OCI-LY7 (cell line): ENCODE results near the gene KAT2B. TPM values are rescaled to one million over a fixed set of nuclear protein-coding genes. Genes with fewer than 3 reads are reported as not detected.
"Not testable (repeated sequence)": the region's sequence is repeated elsewhere in the genome, so short reads cannot be mapped to it uniquely, and the experiment has no call there.

Experiments used
- BruUV-seq: library from RNA; stranded (reverse); fragments of 400-500 nt; replicated peaks from 2 replicates; lab custom pipeline; 2021; lab: Mats Ljungman, UMichigan
- CTCF ChIA-PET: fragments of 300-600 bp; sonication (Branson Sonifier 250); formaldehyde crosslinking; loops from one replicate; lab custom pipeline; 2022; ENCODE audit warnings: antibody characterized with exemption; ENCODE audit not compliant: unreplicated experiment; lab: Charles Lee
- POLR2A ChIA-PET: fragments of 300-600 bp; sonication (Branson Sonifier 250); formaldehyde crosslinking; loops from one replicate; lab custom pipeline; 2022; ENCODE audit warnings: antibody characterized with exemption; lab: Charles Lee
- DNase-seq: peaks from one replicate; pipeline ENCODE4 v3.0.0-alpha.2; 2015; ENCODE audit warnings: low spot score
- H2AFZ ChIP-seq: fragments of 200-600 bp; sonication (generic), shearing (Covaris generic); 2 replicates; pipeline ENCODE4 v1.6.1; 2014; ENCODE audit warnings: mild to moderate bottlenecking, antibody characterized with exemption, low read length, moderate library complexity
- H3K27ac ChIP-seq: fragments of 200-600 bp; sonication (generic); 2 replicates; pipeline ENCODE4 v1.5.1; 2014; ENCODE audit warnings: mixed run types, low read depth, mild to moderate bottlenecking, moderate library complexity, low read length, inconsistent platforms; ENCODE audit not compliant: poor library complexity, severe bottlenecking
- H3K36me3 ChIP-seq: fragments of 200-600 bp; sonication (generic); 2 replicates; pipeline ENCODE4 v1.6.1; 2014; ENCODE audit warnings: mild to moderate bottlenecking, antibody characterized with exemption, low read length, moderate library complexity, mixed read lengths; ENCODE audit not compliant: insufficient read depth
- H3K4me1 ChIP-seq: fragments of 200-600 bp; sonication (generic); 2 replicates; pipeline ENCODE4 v1.5.1; 2014; ENCODE audit warnings: mild to moderate bottlenecking, low read length; ENCODE audit not compliant: insufficient read depth, poor library complexity, severe bottlenecking
- H3K4me2 ChIP-seq: fragments of 200-600 bp; sonication (generic); 2 replicates; pipeline ENCODE4 v1.6.1; 2014; ENCODE audit warnings: mild to moderate bottlenecking, low read length
- H3K4me3 ChIP-seq: fragments of 200-600 bp; sonication (generic); 2 replicates; pipeline ENCODE4 v1.5.1; 2014; ENCODE audit warnings: mild to moderate bottlenecking, low read depth, low read length; ENCODE audit not compliant: poor library complexity, severe bottlenecking
- H3K79me2 ChIP-seq: fragments of 200-600 bp; sonication (generic); 2 replicates; pipeline ENCODE4 v1.6.1; 2016; ENCODE audit warnings: low read depth, mild to moderate bottlenecking, low read length, moderate library complexity, mixed read lengths; ENCODE audit not compliant: insufficient read depth
- H3K9me2 ChIP-seq: fragments of 200-600 bp; sonication (generic); 2 replicates; pipeline ENCODE4 v1.6.1; 2016; ENCODE audit warnings: mild to moderate bottlenecking, low read length, mixed read lengths; ENCODE audit not compliant: insufficient read depth
- H3K9me3 ChIP-seq: fragments of 200-600 bp; sonication (generic); 2 replicates; pipeline ENCODE4 v1.6.1; 2014; ENCODE audit warnings: mild to moderate bottlenecking, mixed run types, low read length, mixed read lengths
- H4K20me1 ChIP-seq: fragments of 200-600 bp; sonication (generic); 2 replicates; pipeline ENCODE4 v1.6.1; 2014; ENCODE audit warnings: mild to moderate bottlenecking, antibody characterized with exemption, low read length, moderate library complexity, mixed read lengths; ENCODE audit not compliant: insufficient read depth
- CTCF ChIP-seq: fragments of 200-600 bp; sonication (generic); conservative IDR thresholded peaks from 2 replicates; pipeline ENCODE4 v1.5.1; 2014; ENCODE audit warnings: mild to moderate bottlenecking, antibody characterized with exemption, low read length, moderate library complexity, mixed read lengths
- EZH2phosphoT487 ChIP-seq: fragments of 200-600 bp; sonication (generic); IDR thresholded peaks from 2 replicates; pipeline ENCODE4 v1.6.1; 2018; ENCODE audit warnings: low read depth, borderline replicate concordance, mild to moderate bottlenecking, mixed run types, antibody characterized with exemption, low read length, moderate library complexity, mixed read lengths
- intact Hi-C: fragments of 100-400 bp; cut with micrococcal nuclease; formaldehyde crosslinking; loops from one replicate; pipeline ENCODE4 v1.10.0; 2022; ENCODE audit not compliant: unreplicated experiment
- total RNA-seq, 2 experiments: library from RNA; depleted of rRNA in 1 of 2; stranded (reverse); fragments of >200 nt in 1 of 2; shearing (Covaris generic) in 1 of 2; gene quantifications; 2 replicates each; pipeline ENCODE4 v1.2.3, GENCODE V29; 2014 to 2022

Gene KAT2B
- total RNA-seq, 2 experiments from 2014 or later = 24.2 to 32.9 TPM

GRCh38 chr3:20015525-20015924 lies 24.7 kb upstream of the KAT2B start:
- H3K4me1 ChIP-seq = no peaks in the 10 kb centered on the region
- ChIA-PET CTCF (no interaction called here), POLR2A (interaction anchor here (0.5 to 1.7 kb wide), 5 partner anchors 10 to 449 kb away, joined by 3 to 12 read pairs (median 5); no protein-coding TSS in a partner anchor)
- no peak overlapping the region for H3K4me3 ChIP-seq
- no peaks in the 10 kb centered on the region for H3K36me3 ChIP-seq
- no peaks in the 10 kb centered on the region for H3K9me2 ChIP-seq
- H3K79me2 ChIP-seq = no peaks in the 10 kb centered on the region
- TF ChIP-seq CTCF (no peak), EZH2phosphoT487 (no peak)
- no peaks in the 10 kb centered on the region for H3K9me3 ChIP-seq
- no peaks in the 10 kb centered on the region for H4K20me1 ChIP-seq
- H2AFZ ChIP-seq = no peak overlapping the region
- intact Hi-C loops = no loop called here
- DNase-seq = no peak
- H3K4me2 ChIP-seq = no peak overlapping the region
- no TSS peak for BruUV-seq
- H3K27ac ChIP-seq = no peak overlapping the region

GRCh38 chr3:20016076-20016475 lies 24.2 kb upstream of the KAT2B start:
- H2AFZ ChIP-seq, H3K36me3 ChIP-seq, BruUV-seq, H3K9me2 ChIP-seq, H3K4me3 ChIP-seq, intact Hi-C loops, CTCF ChIA-PET, H3K79me2 ChIP-seq, H3K27ac ChIP-seq, H3K4me2 ChIP-seq, H4K20me1 ChIP-seq, DNase-seq, H3K4me1 ChIP-seq, H3K9me3 ChIP-seq: not testable (repeated sequence)
- POLR2A ChIA-PET = interaction anchor here (0.7 to 1.7 kb wide), 5 partner anchors 10 to 448 kb away, joined by 3 to 12 read pairs (median 4); no protein-coding TSS in a partner anchor

GRCh38 chr3:20022954-20023622 lies 17.2 kb upstream of the KAT2B start:
- Histone ChIP-seq H3K4me3 (no peak overlapping the region), H3K4me2 (no peak overlapping the region), H3K79me2 (no peaks in the 10 kb centered on the region), H2AFZ (peak overlapping the region; percentile 37; the same call in 1 of the 2 replicates), H3K9me3 (no peaks in the 10 kb centered on the region), H3K4me1 (peaks cover 7% of the 10 kb centered on the region), H3K36me3 (no peaks in the 10 kb centered on the region), H3K27ac (no peak overlapping the region), H4K20me1 (no peaks in the 10 kb centered on the region), H3K9me2 (no peaks in the 10 kb centered on the region)
- POLR2A ChIA-PET = interaction anchor here (1.2 kb wide), 1 partner anchor 74 kb away, joined by 4 read pairs; no protein-coding TSS in a partner anchor
- TF ChIP-seq EZH2phosphoT487 (no peak), CTCF (no peak)
- no peak for DNase-seq
- no TSS peak for BruUV-seq
- CTCF ChIA-PET = no interaction called here
- intact Hi-C loops = no loop called here
